GM21367 (cell line): ENCODE results near the gene SYNE2.

ENCODE experiments used
- ATAC-seq: cut with Tn5 transposase; IDR thresholded peaks from one replicate; pipeline ENCODE4 v1.9.1; 2021; ENCODE audit not compliant: unreplicated experiment

SYNE2 gene

DNA sequence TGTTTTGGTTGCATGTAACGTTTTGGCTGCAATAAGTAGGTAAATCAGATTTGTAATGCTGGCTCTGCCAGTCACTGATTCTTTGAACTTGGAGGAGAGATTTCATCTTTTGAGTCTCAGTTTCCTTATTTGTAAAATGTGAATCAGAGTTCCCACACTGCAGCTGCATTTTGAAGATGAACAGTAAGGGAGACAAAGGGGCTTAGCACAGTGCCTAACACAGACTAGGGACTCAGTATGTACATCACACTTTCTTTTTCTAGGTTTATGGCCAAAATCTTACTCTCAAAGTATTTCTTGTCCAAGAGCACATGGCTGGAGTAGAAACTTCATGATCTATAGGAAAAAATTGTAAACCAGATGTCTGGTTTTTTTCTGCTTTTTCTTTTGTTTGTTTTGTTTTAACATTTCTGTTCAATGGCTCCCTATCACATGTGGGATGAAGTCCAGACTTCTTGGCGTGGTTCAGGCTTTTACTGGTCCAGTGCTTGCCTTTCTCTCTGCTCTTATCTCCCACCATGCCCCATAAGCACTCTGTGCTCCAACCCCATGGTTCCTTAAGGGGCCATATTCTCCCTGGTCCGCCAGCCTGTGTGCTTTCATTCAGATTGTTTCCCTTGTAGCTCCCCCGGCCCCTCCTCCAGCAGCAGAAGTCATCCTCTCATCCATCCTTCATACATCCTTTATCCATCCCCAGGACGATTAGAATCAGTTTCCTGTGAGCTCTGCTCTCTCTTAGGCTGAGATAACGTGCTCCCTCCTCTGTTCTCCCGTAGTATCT is 58.0 kb downstream of the SYNE2 start:
- ATAC-seq, result no peak

DNA sequence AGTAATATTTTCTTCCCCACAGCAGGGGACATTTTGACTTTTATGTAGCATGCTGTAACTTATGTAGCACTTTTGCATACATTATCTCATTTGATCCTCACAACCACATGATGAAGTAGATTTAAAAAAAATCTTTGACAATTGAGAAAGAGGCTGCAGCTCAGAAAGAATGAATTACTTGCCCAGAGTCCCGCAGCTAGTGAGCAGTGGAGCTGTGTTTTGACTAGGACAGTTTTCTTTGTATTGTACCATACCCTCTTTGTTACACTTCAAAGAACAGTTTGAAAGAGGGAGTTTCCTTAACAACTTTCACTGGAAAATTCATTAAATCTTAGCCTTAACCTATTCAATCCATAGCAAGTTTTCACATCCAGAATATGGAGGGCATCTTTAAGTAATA is 58.6 kb downstream of the SYNE2 start:
- no peak for ATAC-seq

GRCh38 chr14:63912286-63912685 is 59.5 kb downstream of the SYNE2 start:
- ATAC-seq, result no peak

DNA sequence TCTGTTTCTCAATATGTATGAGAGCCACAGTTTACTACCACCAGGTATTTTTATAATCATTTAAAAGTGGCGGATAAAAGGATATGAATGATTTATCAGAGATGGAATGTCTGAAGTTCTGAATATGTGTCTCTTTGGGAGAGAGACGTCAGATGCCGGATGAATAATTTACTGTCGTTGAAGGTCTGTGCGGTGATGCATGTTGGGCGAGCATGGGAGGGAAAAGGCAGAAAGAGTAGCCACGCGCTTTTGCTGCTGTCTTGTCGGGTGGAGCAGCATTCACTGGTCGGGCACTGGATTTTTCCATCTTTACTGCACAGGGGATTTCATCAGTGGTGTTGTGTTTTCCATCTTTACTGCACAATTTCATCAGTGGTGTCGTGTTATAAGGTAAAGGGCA is 65.6 kb downstream of the SYNE2 start:
- ATAC-seq, result no peak

DNA sequence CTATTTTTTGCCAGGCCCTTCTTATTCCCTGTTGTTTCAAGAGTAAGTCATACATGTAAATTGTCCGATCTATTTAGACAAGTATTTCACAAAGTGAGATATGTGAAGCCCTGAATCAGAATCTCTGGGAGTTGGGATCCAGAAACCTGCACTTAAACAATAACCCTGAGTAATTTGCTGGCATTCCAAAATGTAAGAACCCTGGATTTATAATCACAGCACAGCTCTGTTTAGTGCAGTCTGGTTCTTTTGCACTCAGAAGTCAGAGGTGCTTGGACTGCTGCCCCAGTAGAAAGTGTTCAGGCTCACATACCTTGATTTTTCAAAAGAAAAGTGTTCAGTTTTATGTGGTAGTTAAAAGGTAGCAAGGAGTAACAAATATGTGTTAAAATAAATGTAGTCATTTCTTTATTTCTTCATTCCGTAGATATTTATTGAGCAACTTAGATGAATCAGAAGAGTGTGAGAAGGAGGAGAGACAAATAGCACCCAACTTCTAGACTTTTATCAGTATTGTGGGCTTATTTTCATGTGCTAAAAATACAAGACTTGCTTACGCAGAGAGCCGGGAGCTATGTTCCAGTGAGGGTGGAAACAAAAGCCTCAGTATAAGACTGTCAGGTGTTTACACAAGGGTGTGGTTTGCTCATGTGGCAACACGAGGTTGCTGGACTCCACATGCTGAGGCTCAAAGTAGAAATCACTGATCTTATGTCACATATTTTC is 70.1 kb downstream of the SYNE2 start:
- no peak for ATAC-seq

DNA sequence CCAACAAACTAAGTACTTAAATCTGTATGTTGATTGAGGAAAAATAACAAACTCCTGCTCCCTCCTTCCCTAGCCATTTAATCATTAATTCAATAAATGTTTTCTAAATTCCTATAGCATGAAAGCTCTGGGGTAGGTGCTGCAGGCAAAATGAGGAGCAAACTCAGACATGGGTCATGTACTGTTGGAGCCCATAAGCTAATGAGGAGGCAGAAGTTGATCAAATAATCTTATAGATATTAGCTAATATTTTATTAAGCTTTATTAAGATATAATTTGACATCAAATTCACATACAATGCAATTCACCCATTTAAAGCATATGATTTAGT is 70.6 kb downstream of the SYNE2 start:
- ATAC-seq, result no peak

GRCh38 chr14:63924375-63924774 is 71.6 kb downstream of the SYNE2 start:
- ATAC-seq, result no peak

DNA sequence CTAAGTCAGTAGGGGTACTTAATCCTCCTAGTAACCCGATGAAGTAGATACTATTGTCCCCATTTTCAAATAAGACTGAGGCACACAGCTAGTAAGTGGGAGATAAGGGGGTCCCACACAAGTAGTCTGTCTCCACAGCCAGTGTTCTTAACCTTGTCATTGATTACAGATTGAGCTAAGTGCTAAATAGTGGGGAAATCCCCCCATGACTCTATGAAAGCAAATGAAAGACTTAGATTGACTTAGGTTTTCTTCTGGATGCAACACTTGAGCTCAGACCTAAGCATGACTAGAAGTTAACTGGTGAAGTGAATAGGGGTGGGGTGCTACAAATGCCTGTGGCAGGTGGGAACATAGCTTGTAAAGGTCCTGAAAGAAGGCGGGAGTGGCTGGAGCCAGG is 73.8 kb downstream of the SYNE2 start:
- ATAC-seq, result no peak

DNA sequence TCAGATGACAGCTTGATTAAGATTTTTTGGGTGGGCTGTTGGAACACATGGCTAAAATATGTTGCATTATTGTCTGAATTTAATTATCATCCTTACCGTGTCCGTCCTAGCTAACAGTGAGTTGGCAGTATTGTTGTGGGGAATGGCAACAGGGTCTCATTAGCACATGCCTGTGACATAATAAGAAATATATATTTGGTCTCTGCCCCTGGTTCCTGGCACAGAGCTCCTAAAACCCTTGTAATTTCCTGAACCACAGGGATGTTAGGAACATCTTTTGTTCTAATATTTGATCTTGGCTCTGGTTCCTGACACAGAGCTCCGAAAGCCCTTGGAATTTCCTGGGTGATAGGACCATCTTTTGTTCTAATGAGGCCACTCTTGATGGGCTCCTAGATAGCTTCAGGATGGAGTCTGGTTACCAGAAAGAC is 76.0 kb downstream of the SYNE2 start:
- no peak for ATAC-seq

GRCh38 chr14:63933110-63933509 is 80.3 kb downstream of the SYNE2 start:
- ATAC-seq, result no peak

DNA sequence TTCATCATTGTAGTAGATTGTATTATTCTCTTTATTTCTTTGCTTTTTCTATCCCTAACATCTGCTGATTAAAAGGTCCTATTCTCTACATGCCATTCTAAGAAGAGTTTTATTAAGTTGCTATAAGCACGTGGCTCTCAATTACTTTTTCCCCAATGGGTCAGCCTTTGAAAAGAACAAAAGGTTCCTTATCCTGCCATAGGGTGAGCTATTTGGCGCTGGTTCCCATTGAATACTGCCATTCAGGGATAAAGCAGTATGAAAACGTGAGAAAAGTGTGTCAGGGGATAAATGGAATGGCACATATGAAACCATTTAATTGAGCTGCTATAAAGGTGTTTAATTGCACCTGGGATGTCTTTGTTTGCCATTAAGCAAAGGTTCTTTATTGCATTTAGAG is 80.9 kb downstream of the SYNE2 start:
- no peak for ATAC-seq

DNA sequence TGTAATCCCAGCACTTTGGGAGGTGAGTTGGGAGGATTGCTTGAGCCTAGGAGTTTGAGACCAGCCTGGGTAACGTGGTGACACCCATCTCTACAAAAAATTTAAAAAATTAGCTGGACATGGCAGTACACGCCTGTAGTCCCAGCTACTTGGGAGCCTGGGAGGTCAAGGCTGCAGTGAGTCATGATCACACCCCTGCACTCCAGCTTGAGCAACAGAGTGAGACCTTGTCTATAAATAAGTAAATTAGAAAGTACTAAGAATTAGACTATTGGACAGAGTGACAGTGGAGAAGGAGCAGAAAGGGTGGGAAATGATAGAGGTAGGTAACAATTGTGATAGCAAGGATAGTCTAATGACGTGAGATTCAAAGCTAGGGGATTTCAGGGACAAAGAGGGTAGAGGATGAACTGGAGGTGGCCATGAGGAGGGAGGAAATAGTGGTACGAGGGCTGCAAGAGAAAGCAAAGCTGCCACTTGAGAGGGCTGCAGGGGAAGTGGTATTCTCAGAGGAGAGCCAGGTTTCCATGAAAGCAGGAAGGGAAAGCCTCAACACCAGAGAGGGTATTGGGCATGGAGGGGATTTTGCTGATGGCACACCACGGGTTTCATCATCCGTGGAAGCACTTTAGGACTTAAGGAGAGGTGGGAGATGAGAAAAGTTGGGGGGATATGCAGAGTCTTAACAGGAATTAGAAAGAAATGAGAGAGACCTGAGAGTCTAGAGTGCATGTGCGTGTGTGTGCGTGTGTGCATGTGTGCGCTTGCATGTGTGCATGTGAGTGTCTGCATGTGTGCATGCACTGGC is 85.6 kb downstream of the SYNE2 start:
- peak; percentile 52 for ATAC-seq

DNA sequence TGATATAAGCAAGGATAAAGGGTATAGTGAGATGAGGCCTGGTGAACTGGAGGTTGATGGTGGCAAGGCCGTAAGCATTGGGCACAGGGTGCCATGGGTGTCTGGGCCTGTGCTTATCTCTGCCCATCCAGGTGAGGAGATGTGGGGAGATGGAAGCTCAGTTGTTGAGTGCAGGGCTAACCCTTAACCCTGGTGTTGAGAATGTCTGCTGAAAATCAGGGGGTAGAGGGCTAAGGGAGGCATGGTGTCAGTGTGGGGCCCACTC is 86.1 kb downstream of the SYNE2 start:
- no peak for ATAC-seq

DNA sequence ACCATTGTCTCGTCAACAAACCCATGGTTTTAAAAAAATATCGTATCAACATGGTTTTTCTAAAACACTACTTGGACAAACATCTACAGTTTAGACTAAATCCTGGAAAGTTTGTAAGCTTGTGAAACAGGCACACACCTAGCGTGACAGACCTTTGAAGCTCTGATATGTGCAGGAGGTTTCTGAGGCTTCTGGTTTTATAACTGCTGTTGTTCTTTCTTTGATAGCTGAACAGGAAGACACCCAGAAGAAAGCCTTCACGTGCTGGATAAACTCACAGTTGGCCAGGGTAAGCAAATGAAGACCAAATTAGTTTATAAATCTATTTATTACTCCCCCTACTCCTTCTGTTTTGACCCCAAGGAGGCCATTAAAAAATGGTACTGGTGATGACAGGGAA is 87.6 kb downstream of the SYNE2 start:
- ATAC-seq, result no peak

DNA sequence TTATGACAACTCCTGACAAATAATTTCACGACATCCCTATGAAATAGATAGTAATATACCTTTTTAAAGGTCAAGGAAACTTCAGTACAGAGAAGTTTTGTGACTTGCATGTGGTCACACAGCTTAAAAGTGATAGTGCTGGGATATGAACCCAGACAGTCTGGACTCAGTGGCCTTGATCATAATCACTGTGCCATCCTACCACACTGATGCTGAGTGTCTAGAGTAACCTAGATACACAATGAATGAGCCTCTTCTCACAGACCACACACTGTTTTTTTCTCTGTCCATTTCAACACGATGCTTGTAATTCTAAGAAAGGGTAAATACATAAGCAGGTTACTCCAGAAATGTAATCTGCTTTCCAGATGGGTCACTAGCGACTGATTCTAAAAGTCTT is 88.2 kb downstream of the SYNE2 start:
- no peak for ATAC-seq

DNA sequence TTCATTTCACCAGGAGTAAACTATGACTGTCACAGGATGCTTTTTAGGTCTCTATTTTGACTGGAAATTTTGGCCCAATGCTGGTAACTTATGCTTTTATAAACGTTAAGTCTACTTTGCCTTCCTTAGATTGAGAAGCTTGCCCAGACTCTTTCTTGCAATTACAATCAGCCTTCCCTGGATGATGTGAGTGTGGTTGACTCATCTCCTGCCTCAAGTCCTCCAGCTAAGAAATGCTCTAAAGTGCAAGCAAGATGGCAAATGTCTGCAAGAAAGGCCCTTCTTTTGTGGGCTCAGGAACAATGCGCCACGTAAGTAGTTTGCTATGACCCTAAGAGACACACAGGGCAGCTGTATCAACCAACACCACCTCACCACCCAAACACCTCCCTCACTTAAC is 96.9 kb downstream of the SYNE2 start:
- ATAC-seq, result no peak

- ATAC-seq, result no peak
Observed at GRCh38 chr14:63951021-63951420, 98.2 kb downstream of the SYNE2 start.

DNA sequence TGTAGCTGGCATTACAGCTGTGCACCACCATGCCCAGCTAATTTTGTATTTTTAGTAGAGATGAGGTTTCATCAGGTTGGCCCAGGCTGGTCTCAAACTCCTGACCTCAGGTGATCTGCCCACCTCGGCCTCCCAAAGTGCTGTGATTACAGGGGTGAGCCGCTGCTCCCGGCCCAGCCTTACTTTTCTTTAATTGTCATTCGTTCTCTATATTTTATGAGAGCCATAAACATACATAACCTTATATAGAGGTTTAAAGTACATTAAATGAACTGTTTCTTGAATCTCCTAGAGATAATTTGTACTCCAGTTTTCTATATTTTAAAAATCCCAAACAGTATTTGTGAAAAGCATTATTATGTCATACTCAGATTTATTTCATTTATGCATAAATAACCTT is 98.6 kb downstream of the SYNE2 start:
- no peak for ATAC-seq

DNA sequence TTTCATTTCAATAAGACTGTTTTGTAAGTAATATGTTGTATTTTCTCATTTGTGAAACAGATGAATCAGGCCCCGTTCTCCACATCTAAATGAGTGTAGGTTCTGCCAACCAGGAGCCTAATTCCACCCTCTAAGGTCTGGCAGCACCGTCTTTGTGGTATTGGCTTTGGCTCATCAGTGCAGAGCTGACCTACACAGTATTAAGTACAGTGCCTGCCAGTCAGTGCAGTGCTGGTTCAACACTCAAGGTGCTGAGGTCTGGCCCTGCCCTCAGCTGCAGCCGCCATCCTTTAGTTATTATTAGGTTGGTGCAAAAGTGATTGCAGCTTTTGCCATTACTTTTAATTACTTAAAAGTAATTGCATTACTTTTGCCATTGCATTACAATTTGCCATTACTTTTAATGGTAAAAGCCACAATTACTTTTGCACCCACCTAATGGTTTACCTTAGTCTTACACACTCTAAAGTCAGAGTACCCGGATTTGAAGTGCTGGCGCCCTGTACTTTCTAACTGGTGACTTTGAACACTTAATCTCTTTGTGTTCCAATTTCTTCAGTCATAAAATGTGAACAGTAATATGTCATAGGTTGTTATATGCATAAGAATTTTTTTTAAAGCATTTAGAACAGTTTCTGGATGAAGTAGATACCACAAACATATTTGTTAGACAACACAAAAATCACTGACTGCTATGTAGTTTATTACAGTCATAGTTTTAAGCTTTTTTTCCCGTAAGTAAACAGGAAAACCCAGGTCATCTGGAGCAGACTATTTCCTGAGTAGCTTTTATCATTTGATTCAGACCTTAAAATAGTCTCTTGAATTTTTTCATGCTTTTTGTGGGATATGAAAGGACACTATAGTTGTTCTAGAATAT is 99.5 kb downstream of the SYNE2 start:
- ATAC-seq, result no peak

- ATAC-seq, result no peak
Observed at GRCh38 chr14:63952933-63953437, 100.2 kb downstream of the SYNE2 start.

DNA sequence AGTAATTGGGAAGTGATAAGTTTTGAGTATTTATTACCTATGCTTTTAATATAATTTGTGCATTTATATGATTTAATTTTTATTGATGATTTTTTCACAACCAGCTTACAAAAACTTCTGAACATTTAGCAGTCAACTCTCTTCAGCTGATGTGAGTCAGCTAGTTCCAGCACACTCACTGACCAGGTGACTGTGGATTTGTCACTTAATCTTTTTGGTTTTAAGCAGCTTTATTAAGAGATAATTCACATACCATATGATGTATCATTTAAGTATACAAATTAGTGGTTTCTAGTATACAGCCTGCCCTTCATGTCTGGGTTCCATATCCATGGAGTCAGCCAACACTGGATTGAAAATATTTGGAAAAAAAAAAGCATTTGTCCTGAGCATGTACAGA is 103.5 kb downstream of the SYNE2 start:
- ATAC-seq, result no peak
